WTC11 (cell line): Measurements from ENCODE around the gene ANAPC4. TPM values are rescaled to one million over a fixed set of nuclear protein-coding genes. Genes with fewer than 3 reads are reported as not detected.

Experiments
- ATAC-seq: fragments of 200-7000 bp; cut with Tn5 transposase; 2 replicates; pipeline ENCODE4 v1.10.0; 2021; ENCODE audit warnings: mild to moderate bottlenecking, moderate library complexity
- CTCF ChIA-PET: fragments of 300-600 bp; sonication (Branson Sonifier 250); formaldehyde crosslinking; loops from one replicate; lab custom pipeline; 2021; ENCODE audit warnings: antibody characterized with exemption; lab: Charles Lee
- POLR2A ChIA-PET: fragments of 350-600 bp; sonication (Branson Sonifier 250); formaldehyde crosslinking; loops from one replicate; lab custom pipeline; 2021; ENCODE audit warnings: antibody characterized with exemption; lab: Charles Lee
- DNase-seq: peaks from one replicate; pipeline ENCODE4 v3.0.0; 2021; ENCODE audit warnings: low spot score
- H3K27ac Mint-ChIP-seq: 2 replicates; pipeline ENCODE4 v1.8.0; 2021; ENCODE audit warnings: mixed read lengths
- H3K27me3 Mint-ChIP-seq: 2 replicates; pipeline ENCODE4 v1.8.0; 2021; ENCODE audit warnings: low read depth, mild to moderate bottlenecking, moderate library complexity, mixed read lengths
- H3K36me3 Mint-ChIP-seq: 2 replicates; pipeline ENCODE4 v1.8.0; 2021; ENCODE audit warnings: mixed read lengths
- H3K4me1 Mint-ChIP-seq: 2 replicates; pipeline ENCODE4 v1.8.0; 2022; ENCODE audit warnings: mixed read lengths
- H3K4me3 Mint-ChIP-seq: 2 replicates; pipeline ENCODE4 v1.8.0; 2021; ENCODE audit warnings: mild to moderate bottlenecking, moderate library complexity, mixed read lengths
- H3K9me3 Mint-ChIP-seq: 2 replicates; pipeline ENCODE4 v1.8.0; 2021; ENCODE audit warnings: mixed read lengths
- ATF1 ChIP-seq: sonication (generic); formaldehyde crosslinking; IDR thresholded peaks from 2 replicates; pipeline ENCODE4 v1.8.1; 2023; ENCODE audit warnings: mild to moderate bottlenecking, moderate library complexity, missing genetic modification reagents
- ATF2 ChIP-seq: sonication (generic); formaldehyde crosslinking; IDR thresholded peaks from 2 replicates; pipeline ENCODE4 v1.8.1; 2022; ENCODE audit warnings: low read depth, missing genetic modification reagents, borderline replicate concordance
- ATF6 ChIP-seq: sonication (generic); formaldehyde crosslinking; IDR thresholded peaks from 2 replicates; pipeline ENCODE4 v1.8.1; 2023; ENCODE audit warnings: mild to moderate bottlenecking, missing genetic modification reagents
- CTCF ChIP-seq: fragments of 200-600 bp; IDR thresholded peaks from 2 replicates; pipeline ENCODE4 v1.8.0; 2022; ENCODE audit warnings: antibody characterized with exemption
- E2F5 ChIP-seq: sonication (generic); formaldehyde crosslinking; IDR thresholded peaks from 2 replicates; pipeline ENCODE4 v1.8.1; 2022; ENCODE audit warnings: mild to moderate bottlenecking, moderate library complexity, missing genetic modification reagents
- HMGA2 ChIP-seq: fragments of 250-450 bp; sonication (Bioruptor Pico); IDR thresholded peaks from 2 replicates; pipeline ENCODE4 v1.4.0; 2021; ENCODE audit warnings: mild to moderate bottlenecking, moderate library complexity
- HMGXB4 ChIP-seq: sonication (generic); formaldehyde crosslinking; IDR thresholded peaks from 2 replicates; pipeline ENCODE4 v1.8.1; 2023; ENCODE audit warnings: mild to moderate bottlenecking, moderate library complexity, missing genetic modification reagents
- NFATC4 ChIP-seq: fragments of 250-450 bp; sonication (Bioruptor Pico); IDR thresholded peaks from 2 replicates; pipeline ENCODE4 v1.9.0; 2021; ENCODE audit warnings: mild to moderate bottlenecking
- NFYB ChIP-seq: sonication (generic); formaldehyde crosslinking; conservative IDR thresholded peaks from 2 replicates; pipeline ENCODE4 v1.8.0; 2022; ENCODE audit warnings: low read depth, missing genetic modification reagents
- PRRX2 ChIP-seq: fragments of 250-450 bp; sonication (Bioruptor Pico); IDR thresholded peaks from 2 replicates; pipeline ENCODE4 v1.8.0; 2021; ENCODE audit warnings: mild to moderate bottlenecking
- RORB ChIP-seq: fragments of 250-450 bp; sonication (Bioruptor Pico); IDR thresholded peaks from 2 replicates; pipeline ENCODE4 v1.9.0; 2021; ENCODE audit warnings: mild to moderate bottlenecking
- SMAD4 ChIP-seq: sonication (generic); formaldehyde crosslinking; IDR thresholded peaks from 2 replicates; pipeline ENCODE4 v1.8.0; 2022; ENCODE audit warnings: mild to moderate bottlenecking, missing genetic modification reagents
- SP1 ChIP-seq: sonication (generic); formaldehyde crosslinking; conservative IDR thresholded peaks from 2 replicates; pipeline ENCODE4 v1.8.1; 2022; ENCODE audit warnings: missing genetic modification reagents
- TEAD4 ChIP-seq: sonication (generic); formaldehyde crosslinking; IDR thresholded peaks from 2 replicates; pipeline ENCODE4 v1.8.0; 2022; ENCODE audit warnings: mild to moderate bottlenecking, missing genetic modification reagents
- TP53 ChIP-seq: sonication (generic); formaldehyde crosslinking; IDR thresholded peaks from 2 replicates; pipeline ENCODE4 v1.8.1; 2023; ENCODE audit warnings: mild to moderate bottlenecking, missing genetic modification reagents
- ZBTB21 ChIP-seq: sonication (generic); formaldehyde crosslinking; IDR thresholded peaks from 2 replicates; pipeline ENCODE4 v1.8.1; 2023; ENCODE audit warnings: mild to moderate bottlenecking, missing genetic modification reagents, borderline replicate concordance
- ZNF317 ChIP-seq: sonication (generic); formaldehyde crosslinking; IDR thresholded peaks from 2 replicates; pipeline ENCODE4 v1.8.1; 2023; ENCODE audit warnings: low read depth, mild to moderate bottlenecking, moderate library complexity, missing genetic modification reagents, borderline replicate concordance
- total RNA-seq: library from RNA; stranded (reverse); gene quantifications from 3 replicates; pipeline ENCODE4 v1.2.3, GENCODE V29; 2021
- TF ChIP-seq, protein P1 (sequence below): sonication (generic); formaldehyde crosslinking; IDR thresholded peaks from 2 replicates; pipeline ENCODE4 v1.8.1; 2022; ENCODE audit warnings: missing genetic modification reagents, borderline replicate concordance
- TF ChIP-seq, protein P2 (sequence below): sonication (generic); formaldehyde crosslinking; IDR thresholded peaks from 2 replicates; pipeline ENCODE4 v1.8.0; 2022; ENCODE audit warnings: mild to moderate bottlenecking, missing genetic modification reagents

The ANAPC4 gene
- total RNA-seq, 1 experiment from 2014 or later, result 40.5 TPM

- Mint-ChIP-seq H3K9me3 (peaks cover 9% of the 10 kb centered on the region), H3K27ac (no peak overlapping the region), H3K4me1 (peaks cover 23% of the 10 kb centered on the region), H3K36me3 (no peaks in the 10 kb centered on the region), H3K27me3 (peaks cover 3% of the 10 kb centered on the region; the same call in 1 of the 2 replicates), H3K4me3 (no peak overlapping the region)
- TF ChIP-seq RORB (CRISPR knock-in tag), result no peak
- TF ChIP-seq, protein P1, sequence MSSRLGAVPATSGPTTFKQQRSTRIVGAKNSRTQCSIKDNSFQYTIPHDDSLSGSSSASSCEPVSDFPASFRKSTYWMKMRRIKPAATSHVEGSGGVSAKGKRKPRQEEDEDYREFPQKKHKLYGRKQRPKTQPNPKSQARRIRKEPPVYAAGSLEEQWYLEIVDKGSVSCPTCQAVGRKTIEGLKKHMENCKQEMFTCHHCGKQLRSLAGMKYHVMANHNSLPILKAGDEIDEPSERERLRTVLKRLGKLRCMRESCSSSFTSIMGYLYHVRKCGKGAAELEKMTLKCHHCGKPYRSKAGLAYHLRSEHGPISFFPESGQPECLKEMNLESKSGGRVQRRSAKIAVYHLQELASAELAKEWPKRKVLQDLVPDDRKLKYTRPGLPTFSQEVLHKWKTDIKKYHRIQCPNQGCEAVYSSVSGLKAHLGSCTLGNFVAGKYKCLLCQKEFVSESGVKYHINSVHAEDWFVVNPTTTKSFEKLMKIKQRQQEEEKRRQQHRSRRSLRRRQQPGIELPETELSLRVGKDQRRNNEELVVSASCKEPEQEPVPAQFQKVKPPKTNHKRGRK, result peak; percentile 65; the same call in 1 of the 2 replicates
- no peak for DNase-seq
- no peak for ATAC-seq
- POLR2A ChIA-PET, result no interaction called here
- CTCF ChIA-PET, result no interaction called here
Measured at GRCh38 chr4:25451676-25452075, 74.6 kb downstream of the ANAPC4 start.

- Mint-ChIP-seq H3K4me1 (peaks cover 21% of the 10 kb centered on the region), H3K9me3 (peaks cover 9% of the 10 kb centered on the region), H3K36me3 (no peaks in the 10 kb centered on the region), H3K27ac (no peak overlapping the region), H3K4me3 (no peak overlapping the region)
- DNase-seq, result no peak
- ChIA-PET POLR2A (no interaction called here), CTCF (no interaction called here)
- TF ChIP-seq PRRX2 (no peak), ZBTB21 (CRISPR knock-in tag) (no peak), SMAD4 (CRISPR knock-in tag) (no peak), ZNF317 (CRISPR knock-in tag) (no peak), CTCF (no peak), NFATC4 (CRISPR knock-in tag) (no peak), NFYB (no peak), ATF1 (no peak), ATF6 (no peak), HMGXB4 (CRISPR knock-in tag) (no peak), ATF2 (no peak), TP53 (CRISPR knock-in tag) (no peak), TEAD4 (no peak), HMGA2 (CRISPR knock-in tag) (no peak), SP1 (no peak), E2F5 (CRISPR knock-in tag) (no peak)
- TF ChIP-seq, protein P2, sequence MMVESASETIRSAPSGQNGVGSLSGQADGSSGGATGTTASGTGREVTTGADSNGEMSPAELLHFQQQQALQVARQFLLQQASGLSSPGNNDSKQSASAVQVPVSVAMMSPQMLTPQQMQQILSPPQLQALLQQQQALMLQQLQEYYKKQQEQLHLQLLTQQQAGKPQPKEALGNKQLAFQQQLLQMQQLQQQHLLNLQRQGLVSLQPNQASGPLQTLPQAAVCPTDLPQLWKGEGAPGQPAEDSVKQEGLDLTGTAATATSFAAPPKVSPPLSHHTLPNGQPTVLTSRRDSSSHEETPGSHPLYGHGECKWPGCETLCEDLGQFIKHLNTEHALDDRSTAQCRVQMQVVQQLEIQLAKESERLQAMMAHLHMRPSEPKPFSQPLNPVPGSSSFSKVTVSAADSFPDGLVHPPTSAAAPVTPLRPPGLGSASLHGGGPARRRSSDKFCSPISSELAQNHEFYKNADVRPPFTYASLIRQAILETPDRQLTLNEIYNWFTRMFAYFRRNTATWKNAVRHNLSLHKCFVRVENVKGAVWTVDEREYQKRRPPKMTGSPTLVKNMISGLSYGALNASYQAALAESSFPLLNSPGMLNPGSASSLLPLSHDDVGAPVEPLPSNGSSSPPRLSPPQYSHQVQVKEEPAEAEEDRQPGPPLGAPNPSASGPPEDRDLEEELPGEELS, result no peak
- TF ChIP-seq, all 79 proteins: peak for 0
- peaks cover 3% of the 10 kb centered on the region; the same call in 1 of the 2 replicates for H3K27me3 Mint-ChIP-seq
- ATAC-seq, result no peak
Measured at GRCh38 chr4:25452081-25452480, 75.0 kb downstream of the ANAPC4 start.
